ENCODE data around the gene WDR64.

GRCh38 chr1:241813768-241814320, 161.8 kb downstream of the WDR64 start:
- TF ChIP-seq CTCF (optimal IDR thresholded peaks at IDR 0.05 in 1 of 3, IDR thresholded peaks at IDR 0.05 in 1 of 3, conservative IDR thresholded peaks at IDR 0.05 in 1 of 3; ENCODE audit: extremely low read depth in 1 of 3, insufficient read depth in 2 of 3, low read length in 3 of 3) (no peak), EZH2 (IDR thresholded peaks at IDR 0.05; ENCODE audit: low read length) (no peak)
